BLaER1 treated with 17β-estradiol and CSF1 and Interleukin-3, amounts not matched to agents 10 nM and 100 nM (cell line): ENCODE results near the gene PSD4.

Source experiments
- H3K27ac ChIP-seq, 11 experiments: shearing (Covaris generic); formaldehyde crosslinking; 2 replicates each; pipeline ENCODE4 v1.8.1; 2022
- H3K27me3 ChIP-seq, 11 experiments: shearing (Covaris generic); formaldehyde crosslinking; 2 replicates each; pipeline ENCODE4 v1.8.1; 2022
- H3K36me3 ChIP-seq, 11 experiments: shearing (Covaris generic); formaldehyde crosslinking; 2 replicates each; pipeline ENCODE4 v1.8.1; 2022
- H3K4me1 ChIP-seq, 10 experiments: shearing (Covaris generic); formaldehyde crosslinking; 2 replicates each; pipeline ENCODE4 v1.8.1; 2022
- H3K4me2 ChIP-seq, 11 experiments: shearing (Covaris generic); formaldehyde crosslinking; 2 replicates each; pipeline ENCODE4 v1.8.1; 2022
- H3K4me3 ChIP-seq, 10 experiments: shearing (Covaris generic); formaldehyde crosslinking; 2 replicates each; pipeline ENCODE4 v1.8.1; 2022
- H3K9ac ChIP-seq, 11 experiments: shearing (Covaris generic); formaldehyde crosslinking; 2 replicates each; pipeline ENCODE4 v1.8.1; 2022
- H3K9me3 ChIP-seq, 11 experiments: shearing (Covaris generic); formaldehyde crosslinking; replicated peaks in 1 of 11; 2 replicates each; pipeline ENCODE4 v1.8.1; 2022
- H4K20me1 ChIP-seq, 11 experiments: shearing (Covaris generic); formaldehyde crosslinking; 2 replicates each; pipeline ENCODE4 v1.8.1; 2022
- Cebpa-rat ChIP-seq, 11 experiments: shearing (Covaris generic); IDR thresholded peaks; 2 replicates each; pipeline ENCODE4 v1.8.1; 2022

The PSD4 gene

GRCh38 chr2:113169002-113169530 is 4.7 kb upstream of the PSD4 start:
- Histone ChIP-seq H3K27me3 (no peaks in the 10 kb centered on the region), H3K4me3 (no peak overlapping the region), H3K36me3 (no peaks in the 10 kb centered on the region), H3K9me3 (no peaks in the 10 kb centered on the region), H3K9ac (no peak overlapping the region), H3K27ac (peak overlapping the region in 2 of 11 experiments; percentile 3 to 46; a peak in 3 of 22 replicates), H3K4me1 (peaks cover 27 to 36% (median 30%) of the 10 kb centered on the region in 10 experiments), H4K20me1 (no peaks in the 10 kb centered on the region), H3K4me2 (peak overlapping the region; percentile 6 to 70 (median 50); a peak in 18 of 22 replicates)
- no peak for TF ChIP-seq Cebpa-rat (IDR thresholded peaks at IDR 0.05)

GRCh38 chr2:113169586-113169985 is 4.2 kb upstream of the PSD4 start:
- H3K27me3 ChIP-seq: no peaks in the 10 kb centered on the region
- TF ChIP-seq Cebpa-rat (IDR thresholded peaks at IDR 0.05): no peak
- no peaks in the 10 kb centered on the region for H3K9me3 ChIP-seq
- no peaks in the 10 kb centered on the region for H3K36me3 ChIP-seq
- H3K4me3 ChIP-seq: no peak overlapping the region
- no peak overlapping the region for H3K9ac ChIP-seq
- H3K27ac ChIP-seq: no peak overlapping the region
- peaks cover 28 to 41% (median 35%) of the 10 kb centered on the region in 10 experiments for H3K4me1 ChIP-seq
- no peaks in the 10 kb centered on the region for H4K20me1 ChIP-seq
- peak overlapping the region in 1 of 11 experiments; percentile 64; a peak in 1 of 22 replicates for H3K4me2 ChIP-seq

DNA sequence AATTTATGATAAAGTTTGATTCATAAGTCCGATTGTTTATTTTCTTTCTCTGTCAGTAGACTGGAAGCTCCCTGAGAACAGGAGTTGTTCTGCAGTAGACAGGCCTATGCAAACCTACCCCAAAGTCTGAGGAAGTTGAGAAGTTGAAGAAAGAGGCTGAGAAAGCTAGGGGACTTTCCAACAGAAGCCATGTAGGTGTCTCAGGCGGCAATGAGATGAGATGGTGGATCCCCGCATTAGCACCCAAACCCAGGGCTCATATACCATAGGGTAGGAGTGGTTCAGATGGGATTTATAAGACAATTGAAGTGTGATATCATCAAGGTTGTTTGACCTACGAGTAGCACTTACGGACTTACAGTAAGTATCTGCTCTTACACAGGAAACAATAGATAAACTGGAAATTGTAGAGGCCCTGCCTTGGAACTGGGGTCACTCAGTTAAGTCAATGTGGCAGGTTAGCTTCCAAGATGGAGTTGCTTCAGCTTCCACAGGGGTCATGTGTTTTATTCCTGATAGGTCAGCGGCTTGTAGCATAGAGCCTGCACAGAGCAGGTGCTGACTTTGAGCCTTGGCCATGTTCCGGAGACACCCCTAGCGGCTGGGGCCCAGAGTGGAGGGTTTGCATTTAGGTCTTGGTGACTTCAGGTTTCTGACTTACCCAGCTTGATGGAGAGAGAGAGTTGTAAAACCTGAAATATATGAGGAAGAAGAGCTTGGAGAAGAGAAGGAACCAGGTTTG is 2.3 kb upstream of the PSD4 start:
- Histone ChIP-seq H3K27ac (no peak overlapping the region), H3K4me1 (peaks cover 47 to 60% (median 54%) of the 10 kb centered on the region in 10 experiments), H3K27me3 (no peaks in the 10 kb centered on the region), H3K9ac (no peak overlapping the region), H4K20me1 (peaks cover 0 to 16% (median 7%) of the 10 kb centered on the region in 11 experiments; a peak in 11 of 22 replicates), H3K4me3 (no peak overlapping the region), H3K4me2 (no peak overlapping the region), H3K9me3 (no peaks in the 10 kb centered on the region), H3K36me3 (peaks cover 0 to 2% (median 0%) of the 10 kb centered on the region in 11 experiments; a peak in 3 of 22 replicates)
- no peak for TF ChIP-seq Cebpa-rat (IDR thresholded peaks at IDR 0.05)

GRCh38 chr2:113172721-113173541 is 840 bp upstream of the PSD4 start:
- Histone ChIP-seq H3K36me3 (peaks cover 0 to 15% (median 0%) of the 10 kb centered on the region in 11 experiments; a peak in 8 of 22 replicates), H3K9me3 (no peaks in the 10 kb centered on the region), H3K9ac (peak overlapping the region; percentile 65 to 85 (median 76); a peak in 18 of 22 replicates), H3K4me2 (peak overlapping the region; percentile 95 to 100 (median 98)), H3K4me3 (peak overlapping the region in 8 of 10 experiments; percentile 54 to 80 (median 64); a peak in 12 of 20 replicates), H3K4me1 (peaks cover 55 to 69% (median 60%) of the 10 kb centered on the region in 10 experiments), H3K27ac (peak overlapping the region; percentile 71 to 82 (median 79); a peak in 21 of 22 replicates), H3K27me3 (no peaks in the 10 kb centered on the region), H4K20me1 (peaks cover 0 to 31% (median 12%) of the 10 kb centered on the region in 11 experiments; a peak in 11 of 22 replicates)
- TF ChIP-seq Cebpa-rat (IDR thresholded peaks at IDR 0.05): no peak

GRCh38 chr2:113174376-113174750 is 592 bp downstream of the PSD4 start:
- Histone ChIP-seq H3K4me1 (peaks cover 55 to 69% (median 57%) of the 10 kb centered on the region in 10 experiments), H3K4me3 (peak overlapping the region; percentile 54 to 80 (median 64)), H3K27me3 (no peaks in the 10 kb centered on the region), H3K4me2 (peak overlapping the region; percentile 95 to 100 (median 98)), H3K9me3 (no peaks in the 10 kb centered on the region), H3K9ac (peak overlapping the region; percentile 67 to 85 (median 76)), H3K27ac (peak overlapping the region; percentile 71 to 82 (median 79)), H4K20me1 (peaks cover 0 to 45% (median 17%) of the 10 kb centered on the region in 11 experiments; a peak in 12 of 22 replicates), H3K36me3 (peaks cover 0 to 27% (median 0%) of the 10 kb centered on the region in 11 experiments; a peak in 8 of 22 replicates)
- TF ChIP-seq Cebpa-rat (IDR thresholded peaks at IDR 0.05): no peak

DNA sequence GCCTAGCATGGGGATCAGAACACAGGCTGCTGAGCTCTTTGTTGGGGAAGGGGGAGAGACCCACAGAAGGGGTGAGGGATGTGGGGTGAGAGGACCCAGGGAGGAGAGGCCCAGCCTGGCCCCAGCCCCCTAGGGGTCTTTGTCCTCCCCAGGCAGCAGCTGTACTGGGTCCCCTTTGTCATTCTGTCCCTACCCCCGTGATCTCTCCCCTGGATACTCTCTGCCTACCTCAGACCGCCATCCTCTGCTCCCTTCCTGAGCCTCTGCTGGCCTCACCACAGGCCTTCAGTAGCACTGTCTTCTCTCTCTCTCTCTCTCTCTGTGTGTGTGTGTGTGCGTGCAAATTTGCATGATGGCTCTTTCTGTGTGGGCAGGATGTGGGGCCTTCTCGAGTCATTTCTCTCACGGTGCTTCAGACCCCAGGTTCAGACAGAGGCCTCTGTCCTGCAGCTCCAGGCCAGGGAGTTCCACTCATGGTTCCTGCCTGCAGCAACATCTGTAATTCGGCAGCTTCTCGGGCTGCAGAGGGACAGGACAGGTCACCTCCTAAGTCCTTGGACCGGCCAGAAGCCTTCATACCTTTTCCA is 1.4 kb downstream of the PSD4 start:
- H4K20me1 ChIP-seq: peaks cover 0 to 53% (median 25%) of the 10 kb centered on the region in 11 experiments; a peak in 12 of 22 replicates
- H3K4me3 ChIP-seq: peak overlapping the region; percentile 54 to 80 (median 64)
- H3K9ac ChIP-seq: peak overlapping the region; percentile 67 to 85 (median 76)
- H3K9me3 ChIP-seq: no peaks in the 10 kb centered on the region
- H3K4me2 ChIP-seq: peak overlapping the region; percentile 95 to 100 (median 98)
- H3K27ac ChIP-seq: peak overlapping the region; percentile 71 to 82 (median 79)
- peaks cover 0 to 32% (median 0%) of the 10 kb centered on the region in 11 experiments; a peak in 8 of 22 replicates for H3K36me3 ChIP-seq
- no peak for TF ChIP-seq Cebpa-rat (IDR thresholded peaks at IDR 0.05)
- H3K27me3 ChIP-seq: no peaks in the 10 kb centered on the region
- H3K4me1 ChIP-seq: peaks cover 63 to 73% (median 65%) of the 10 kb centered on the region in 10 experiments

DNA sequence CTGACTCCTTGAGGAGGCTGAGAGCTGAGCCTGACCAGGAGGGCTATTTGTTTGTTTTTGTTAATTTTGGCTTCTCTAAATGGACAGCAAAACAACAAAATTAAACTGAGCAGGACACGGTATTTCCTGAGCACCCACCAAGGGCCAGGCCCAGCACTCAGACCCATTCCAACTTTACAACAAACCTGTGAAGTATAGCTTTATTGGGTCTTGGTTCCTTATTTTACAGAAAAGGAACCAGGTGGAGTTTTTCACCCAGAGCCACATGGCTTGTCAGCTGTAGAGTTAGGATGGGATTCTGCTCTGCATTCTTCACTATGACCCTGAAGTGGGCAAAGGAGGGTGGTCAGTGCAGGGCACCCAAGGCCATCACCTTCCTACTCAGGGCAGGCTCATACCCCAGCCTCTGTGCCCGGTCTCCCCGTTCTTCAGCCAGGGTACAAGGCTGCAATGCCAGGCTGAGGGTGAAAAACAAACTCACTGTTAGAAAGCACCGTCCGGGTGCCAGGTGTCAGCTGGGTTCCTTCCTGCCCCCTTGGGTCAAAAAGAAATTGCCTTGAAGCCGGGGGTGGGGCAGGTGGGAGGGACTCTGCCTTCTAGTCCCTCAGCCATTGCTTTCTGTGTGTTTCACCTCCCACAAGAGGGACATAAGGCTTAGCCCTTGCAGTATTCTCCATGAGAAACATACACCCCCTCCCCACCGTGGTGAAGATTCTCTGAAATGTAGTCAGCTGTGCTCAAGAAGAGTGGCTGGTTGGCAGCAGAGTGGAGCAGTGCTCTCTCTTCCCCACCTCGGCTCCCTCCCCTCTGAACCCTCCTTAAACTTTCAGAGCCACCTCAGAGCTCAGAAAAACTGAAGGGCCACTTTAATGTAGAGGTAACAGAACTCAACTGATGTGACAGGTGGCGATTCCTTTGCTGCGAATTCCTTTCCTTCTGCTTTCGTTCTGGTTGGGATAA is 2.2 kb downstream of the PSD4 start:
- H4K20me1 ChIP-seq: peaks cover 0 to 62% (median 27%) of the 10 kb centered on the region in 11 experiments; a peak in 14 of 22 replicates
- H3K9ac ChIP-seq: peak overlapping the region; percentile 67 to 85 (median 76); a peak in 21 of 22 replicates
- peaks cover 72 to 82% (median 74%) of the 10 kb centered on the region in 10 experiments for H3K4me1 ChIP-seq

More for the DNA sequence above, 2.2 kb downstream of the PSD4 start:
- no peaks in the 10 kb centered on the region for H3K9me3 ChIP-seq
- peak overlapping the region; percentile 54 to 80 (median 64); a peak in 19 of 20 replicates for H3K4me3 ChIP-seq
- no peak for TF ChIP-seq Cebpa-rat (IDR thresholded peaks at IDR 0.05)
- H3K27ac ChIP-seq: peak overlapping the region in 10 of 11 experiments; percentile 71 to 82 (median 79); a peak in 19 of 22 replicates
- H3K4me2 ChIP-seq: peak overlapping the region; percentile 95 to 100 (median 98)
- no peaks in the 10 kb centered on the region for H3K27me3 ChIP-seq
- peaks cover 0 to 33% (median 0%) of the 10 kb centered on the region in 11 experiments; a peak in 8 of 22 replicates for H3K36me3 ChIP-seq
